Hepatocyte (in vitro differentiated cells): Measurements from ENCODE around the gene TMEM30A.

Experiments
- EZH2 ChIP-seq: fragments of 200-600 bp; sonication (generic); IDR thresholded peaks from 2 replicates; pipeline ENCODE4 v1.6.1; 2016; ENCODE audit warnings: antibody characterized with exemption, mild to moderate bottlenecking, borderline replicate concordance
- EZH2phosphoT487 ChIP-seq: fragments of 200-600 bp; sonication (generic); IDR thresholded peaks from one replicate; pipeline ENCODE4 v1.6.1; 2018; ENCODE audit warnings: antibody characterized with exemption, mild to moderate bottlenecking, low read depth, moderate library complexity; ENCODE audit not compliant: unreplicated experiment, severe bottlenecking
- TF ChIP-seq, protein P1 (sequence below): fragments of 200-600 bp; sonication (generic); IDR thresholded peaks from 2 replicates; pipeline ENCODE4 v1.5.1; 2016; ENCODE audit warnings: antibody characterized with exemption, mild to moderate bottlenecking; ENCODE audit not compliant: poor library complexity

GRCh38 chr6:75211920-75212590 lies 72.5 kb downstream of the TMEM30A start:
- TF ChIP-seq EZH2phosphoT487 (no peak), EZH2 (no peak)
- TF ChIP-seq, protein P1, sequence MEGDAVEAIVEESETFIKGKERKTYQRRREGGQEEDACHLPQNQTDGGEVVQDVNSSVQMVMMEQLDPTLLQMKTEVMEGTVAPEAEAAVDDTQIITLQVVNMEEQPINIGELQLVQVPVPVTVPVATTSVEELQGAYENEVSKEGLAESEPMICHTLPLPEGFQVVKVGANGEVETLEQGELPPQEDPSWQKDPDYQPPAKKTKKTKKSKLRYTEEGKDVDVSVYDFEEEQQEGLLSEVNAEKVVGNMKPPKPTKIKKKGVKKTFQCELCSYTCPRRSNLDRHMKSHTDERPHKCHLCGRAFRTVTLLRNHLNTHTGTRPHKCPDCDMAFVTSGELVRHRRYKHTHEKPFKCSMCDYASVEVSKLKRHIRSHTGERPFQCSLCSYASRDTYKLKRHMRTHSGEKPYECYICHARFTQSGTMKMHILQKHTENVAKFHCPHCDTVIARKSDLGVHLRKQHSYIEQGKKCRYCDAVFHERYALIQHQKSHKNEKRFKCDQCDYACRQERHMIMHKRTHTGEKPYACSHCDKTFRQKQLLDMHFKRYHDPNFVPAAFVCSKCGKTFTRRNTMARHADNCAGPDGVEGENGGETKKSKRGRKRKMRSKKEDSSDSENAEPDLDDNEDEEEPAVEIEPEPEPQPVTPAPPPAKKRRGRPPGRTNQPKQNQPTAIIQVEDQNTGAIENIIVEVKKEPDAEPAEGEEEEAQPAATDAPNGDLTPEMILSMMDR: no peak
